Calu3 (cell line): ENCODE measurements around the gene TRIM42. TPM values are rescaled to one million over a fixed set of nuclear protein-coding genes. Genes with fewer than 3 reads are reported as not detected.

Experiments used
- BruUV-seq: library from RNA; stranded (reverse); fragments of 400-500 nt; replicated peaks from 2 replicates; lab custom pipeline; 2021; lab: Mats Ljungman, UMichigan
- CTCF ChIA-PET: fragments of 300-600 bp; sonication (Branson Sonifier 250); formaldehyde crosslinking; loops from one replicate; lab custom pipeline; 2022; ENCODE audit warnings: antibody characterized with exemption; lab: Charles Lee
- DNase-seq: peaks from one replicate; pipeline ENCODE4 v3.0.0; 2022
- H3K27ac Mint-ChIP-seq: one replicate; pipeline ENCODE4 v1.8.0; 2022; ENCODE audit warnings: mixed read lengths; ENCODE audit not compliant: unreplicated experiment
- H3K27me3 Mint-ChIP-seq: one replicate; pipeline ENCODE4 v1.8.0; 2022; ENCODE audit warnings: mixed read lengths; ENCODE audit not compliant: unreplicated experiment
- H3K36me3 Mint-ChIP-seq: one replicate; pipeline ENCODE4 v1.8.0; 2022; ENCODE audit warnings: mild to moderate bottlenecking, moderate library complexity, mixed read lengths; ENCODE audit not compliant: insufficient read depth, unreplicated experiment
- H3K4me1 Mint-ChIP-seq: one replicate; pipeline ENCODE4 v1.8.0; 2022; ENCODE audit warnings: mild to moderate bottlenecking, low read depth, mixed read lengths; ENCODE audit not compliant: unreplicated experiment
- H3K4me3 Mint-ChIP-seq: one replicate; pipeline ENCODE4 v1.8.0; 2022; ENCODE audit warnings: mild to moderate bottlenecking, low read depth, moderate library complexity, mixed read lengths; ENCODE audit not compliant: unreplicated experiment
- H3K9me3 Mint-ChIP-seq: one replicate; pipeline ENCODE4 v1.8.0; 2022; ENCODE audit warnings: low read depth, mixed read lengths; ENCODE audit not compliant: unreplicated experiment
- intact Hi-C: fragments of 100-400 bp; cut with micrococcal nuclease; formaldehyde crosslinking; loops from one replicate; pipeline ENCODE4 v1.10.0; 2022; ENCODE audit not compliant: unreplicated experiment
- total RNA-seq: library from RNA; stranded (reverse); gene quantifications from 2 replicates; pipeline ENCODE4 v1.2.3, GENCODE V29; 2022
- TF ChIP-seq, protein P1 (sequence below): fragments of 200-600 bp; IDR thresholded peaks from one replicate; pipeline ENCODE4 v1.8.0; 2022; ENCODE audit warnings: antibody characterized with exemption; ENCODE audit not compliant: unreplicated experiment

Gene TRIM42
- total RNA-seq, 1 experiment from 2014 or later: not detected

GRCh38 chr3:140655678-140656077 is 22.2 kb upstream of the TRIM42 start:
- TF ChIP-seq, protein P1, sequence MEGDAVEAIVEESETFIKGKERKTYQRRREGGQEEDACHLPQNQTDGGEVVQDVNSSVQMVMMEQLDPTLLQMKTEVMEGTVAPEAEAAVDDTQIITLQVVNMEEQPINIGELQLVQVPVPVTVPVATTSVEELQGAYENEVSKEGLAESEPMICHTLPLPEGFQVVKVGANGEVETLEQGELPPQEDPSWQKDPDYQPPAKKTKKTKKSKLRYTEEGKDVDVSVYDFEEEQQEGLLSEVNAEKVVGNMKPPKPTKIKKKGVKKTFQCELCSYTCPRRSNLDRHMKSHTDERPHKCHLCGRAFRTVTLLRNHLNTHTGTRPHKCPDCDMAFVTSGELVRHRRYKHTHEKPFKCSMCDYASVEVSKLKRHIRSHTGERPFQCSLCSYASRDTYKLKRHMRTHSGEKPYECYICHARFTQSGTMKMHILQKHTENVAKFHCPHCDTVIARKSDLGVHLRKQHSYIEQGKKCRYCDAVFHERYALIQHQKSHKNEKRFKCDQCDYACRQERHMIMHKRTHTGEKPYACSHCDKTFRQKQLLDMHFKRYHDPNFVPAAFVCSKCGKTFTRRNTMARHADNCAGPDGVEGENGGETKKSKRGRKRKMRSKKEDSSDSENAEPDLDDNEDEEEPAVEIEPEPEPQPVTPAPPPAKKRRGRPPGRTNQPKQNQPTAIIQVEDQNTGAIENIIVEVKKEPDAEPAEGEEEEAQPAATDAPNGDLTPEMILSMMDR: no peak
- BruUV-seq: no TSS peak
- Mint-ChIP-seq H3K9me3 (peaks cover 13% of the 10 kb centered on the region), H3K27ac (no peak overlapping the region), H3K36me3 (no peaks in the 10 kb centered on the region), H3K4me3 (no peak overlapping the region), H3K4me1 (no peaks in the 10 kb centered on the region), H3K27me3 (peaks cover 14% of the 10 kb centered on the region)
- CTCF ChIA-PET: no interaction called here
- intact Hi-C loops: no loop called here
- DNase-seq: no peak

DNA sequence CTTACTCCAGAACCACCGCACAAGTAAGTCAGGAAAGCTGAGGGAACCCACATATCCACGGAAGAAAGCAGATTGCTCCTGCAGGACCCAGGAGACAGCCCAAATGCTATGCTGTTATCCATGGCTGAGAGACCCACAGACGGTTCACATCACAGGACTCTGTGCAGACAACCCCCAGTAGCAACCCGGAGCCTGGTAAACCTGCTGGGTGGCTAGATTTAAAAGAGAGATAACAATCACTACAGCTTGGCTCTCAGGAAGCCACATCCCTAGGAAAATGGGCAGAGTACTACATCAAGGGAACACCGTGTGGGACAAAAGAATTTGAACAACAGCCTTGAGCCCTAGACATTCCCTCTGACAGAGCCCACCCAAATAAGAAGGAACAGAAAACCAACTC is 13.8 kb upstream of the TRIM42 start:
- peaks cover 16% of the 10 kb centered on the region for H3K9me3 Mint-ChIP-seq

DNA sequence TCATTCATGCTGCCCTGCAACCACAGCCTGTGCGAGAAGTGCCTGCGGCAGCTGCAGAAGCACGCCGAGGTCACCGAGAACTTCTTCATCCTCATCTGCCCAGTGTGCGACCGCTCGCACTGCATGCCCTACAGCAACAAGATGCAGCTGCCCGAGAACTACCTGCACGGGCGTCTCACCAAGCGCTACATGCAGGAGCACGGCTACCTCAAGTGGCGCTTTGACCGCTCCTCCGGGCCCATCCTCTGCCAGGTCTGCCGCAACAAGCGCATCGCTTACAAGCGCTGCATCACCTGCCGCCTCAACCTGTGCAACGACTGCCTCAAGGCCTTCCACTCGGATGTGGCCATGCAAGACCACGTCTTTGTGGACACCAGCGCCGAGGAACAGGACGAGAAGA is 4.7 kb downstream of the TRIM42 start:
- H3K4me3 Mint-ChIP-seq: no peak overlapping the region
- H3K4me1 Mint-ChIP-seq: no peaks in the 10 kb centered on the region
- no peak for DNase-seq
- H3K9me3 Mint-ChIP-seq: no peaks in the 10 kb centered on the region
- H3K27ac Mint-ChIP-seq: no peak overlapping the region
- no TSS peak for BruUV-seq
- H3K36me3 Mint-ChIP-seq: no peaks in the 10 kb centered on the region
- intact Hi-C loops: no loop called here
- H3K27me3 Mint-ChIP-seq: peaks cover 24% of the 10 kb centered on the region
- CTCF ChIA-PET: no interaction called here
- TF ChIP-seq, protein P1: no peak

More for the DNA sequence above, 13.8 kb upstream of the TRIM42 start:
- no TSS peak for BruUV-seq
- TF ChIP-seq, protein P1: no peak
- intact Hi-C loops: no loop called here
- CTCF ChIA-PET: no interaction called here
- Mint-ChIP-seq H3K4me1 (no peaks in the 10 kb centered on the region), H3K27ac (no peak overlapping the region), H3K4me3 (no peak overlapping the region), H3K27me3 (no peaks in the 10 kb centered on the region), H3K36me3 (no peaks in the 10 kb centered on the region)
- DNase-seq: no peak

DNA sequence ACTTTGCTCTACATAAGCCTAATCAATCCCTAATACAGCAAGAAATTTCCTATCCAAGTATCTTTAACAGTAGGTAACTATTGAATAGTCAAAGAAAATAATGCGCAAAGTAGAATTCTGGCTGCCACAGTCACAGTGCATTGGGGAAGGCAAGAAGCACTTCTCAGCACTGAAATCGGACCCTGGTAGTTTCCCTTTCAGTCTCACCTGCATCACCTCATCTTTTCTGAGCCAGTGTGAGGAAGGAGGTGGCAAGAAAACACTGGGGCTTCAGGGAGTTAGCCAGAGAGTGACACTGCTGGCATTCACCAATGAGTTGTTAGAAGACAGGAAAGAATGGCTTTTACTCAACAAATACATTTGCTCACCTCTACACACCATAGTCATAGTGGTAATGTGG is 8.3 kb downstream of the TRIM42 start:
- BruUV-seq: no TSS peak
- Mint-ChIP-seq H3K4me1 (no peaks in the 10 kb centered on the region), H3K4me3 (no peak overlapping the region), H3K9me3 (no peaks in the 10 kb centered on the region), H3K27ac (no peak overlapping the region), H3K27me3 (no peaks in the 10 kb centered on the region), H3K36me3 (no peaks in the 10 kb centered on the region)
- no peak for DNase-seq
- CTCF ChIA-PET: no interaction called here
- TF ChIP-seq, protein P1: no peak
- intact Hi-C loops: no loop called here
